GM12872 (cell line): ENCODE data around the gene RPS6KA3.

Experiments used
- CTCF ChIP-seq: IDR thresholded peaks from 3 replicates; pipeline ENCODE4 v1.5.1; 2011; ENCODE audit warnings: low read depth, mild to moderate bottlenecking, low read length, moderate library complexity; ENCODE audit not compliant: insufficient read depth

The RPS6KA3 gene

GRCh38 chrX:20266810-20267606, at the start of gene RPS6KA3:
Gene RPS6KA3, minus strand, starts transcription at chrX:20266909. Its CDS starts 277 bp downstream, at chrX:20266632.
- TF ChIP-seq CTCF = no peak

- no peak for TF ChIP-seq CTCF
These were observed 48.4 kb upstream of the RPS6KA3 start for GRCh38 chrX:20315140-20315539.

GRCh38 chrX:20313899-20314298, 47.2 kb upstream of the RPS6KA3 start:
- TF ChIP-seq CTCF = no peak

GRCh38 chrX:20312018-20312417, 45.3 kb upstream of the RPS6KA3 start:
- no peak for TF ChIP-seq CTCF

- no peak for TF ChIP-seq CTCF
These were observed 44.8 kb upstream of the RPS6KA3 start for GRCh38 chrX:20311505-20311904.

- TF ChIP-seq CTCF = no peak
These were observed 43.1 kb upstream of the RPS6KA3 start for GRCh38 chrX:20309806-20310205.

- TF ChIP-seq CTCF = no peak
These were observed 40.0 kb upstream of the RPS6KA3 start for GRCh38 chrX:20306668-20307067.
